IMR-90 (cell line): Measurements from ENCODE around the gene CYP1A2. TPM values are rescaled to one million over a fixed set of nuclear protein-coding genes. Genes with fewer than 3 reads are reported as not detected.

Experiments
- ATAC-seq: fragments of 200-7000 bp; cut with Tn5 transposase; 2 replicates; pipeline ENCODE4 v1.9.1; 2020; ENCODE audit warnings: low read depth, mild to moderate bottlenecking, moderate library complexity
- BruUV-seq: library from RNA; stranded (reverse); fragments of 400-500 nt; replicated peaks from 2 replicates; lab custom pipeline; 2021; lab: Mats Ljungman, UMichigan
- CTCF ChIA-PET: fragments of 300-600 bp; formaldehyde crosslinking; extraction: SDS; loops from one replicate; lab custom pipeline; 2021; ENCODE audit warnings: antibody characterized with exemption; lab: Yijun Ruan, JAX
- POLR2A ChIA-PET: fragments of 300-600 bp; sonication (Branson Sonifier 250); formaldehyde crosslinking; loops from one replicate; lab custom pipeline; 2022; ENCODE audit warnings: antibody characterized with exemption; ENCODE audit not compliant: unreplicated experiment; lab: Charles Lee
- DNase-seq: peaks from one replicate; pipeline ENCODE4 v3.0.0; 2013
- H2AFZ ChIP-seq: replicated peaks from 2 replicates; pipeline ENCODE3; 2013; ENCODE audit warnings: low read length, mild to moderate bottlenecking; ENCODE audit not compliant: poor library complexity
- H2AK5ac ChIP-seq: 2 replicates; pipeline ENCODE4 v1.6.1; 2013; ENCODE audit warnings: low read depth, low read length, inconsistent platforms
- H2AK9ac ChIP-seq: replicated peaks from 2 replicates; pipeline ENCODE3; 2013; ENCODE audit warnings: mild to moderate bottlenecking, low read depth, low read length, moderate library complexity; ENCODE audit not compliant: poor library complexity
- H2BK120ac ChIP-seq: 2 replicates; pipeline ENCODE4 v1.6.1; 2013; ENCODE audit warnings: low read depth, low read length, inconsistent platforms
- H2BK15ac ChIP-seq: 3 replicates; pipeline ENCODE4 v1.6.1; 2013; ENCODE audit warnings: low read depth, low read length, inconsistent platforms
- H2BK20ac ChIP-seq: 2 replicates; pipeline ENCODE4 v1.6.1; 2013; ENCODE audit warnings: low read depth, mild to moderate bottlenecking, inconsistent platforms, low read length, moderate library complexity
- H2BK5ac ChIP-seq: 2 replicates; pipeline ENCODE4 v1.6.1; 2013; ENCODE audit warnings: mild to moderate bottlenecking, low read depth, low read length, inconsistent platforms; ENCODE audit not compliant: poor library complexity, severe bottlenecking
- H3K14ac ChIP-seq: replicated peaks from 2 replicates; pipeline ENCODE4 v1.6.1; 2013; ENCODE audit warnings: low read depth, low read length, inconsistent platforms
- H3K18ac ChIP-seq: 2 replicates; pipeline ENCODE4 v1.6.1; 2013; ENCODE audit warnings: low read depth, low read length, control low read depth
- H3K23ac ChIP-seq: 2 replicates; pipeline ENCODE4 v1.6.1; 2013; ENCODE audit warnings: low read depth, low read length, inconsistent platforms
- H3K27ac ChIP-seq: 2 replicates; pipeline ENCODE4 v1.5.1; 2013; ENCODE audit warnings: mild to moderate bottlenecking, control low read depth, low read length; ENCODE audit not compliant: insufficient read depth
- H3K27me3 ChIP-seq: 2 replicates; pipeline ENCODE4 v1.6.1; 2013; ENCODE audit warnings: low read length; ENCODE audit not compliant: control insufficient read depth, insufficient read depth
- H3K36me3 ChIP-seq: 2 replicates; pipeline ENCODE4 v1.6.1; 2013; ENCODE audit warnings: low read length, mixed read lengths; ENCODE audit not compliant: control insufficient read depth, insufficient read depth
- H3K4ac ChIP-seq: 2 replicates; pipeline ENCODE4 v1.6.1; 2013; ENCODE audit warnings: low read depth, low read length, inconsistent platforms
- H3K4me1 ChIP-seq: 2 replicates; pipeline ENCODE4 v1.6.1; 2013; ENCODE audit warnings: low read length, mixed read lengths; ENCODE audit not compliant: control insufficient read depth, insufficient read depth
- H3K4me2 ChIP-seq: 2 replicates; pipeline ENCODE4 v1.6.1; 2013; ENCODE audit warnings: low read depth, mild to moderate bottlenecking, control low read depth, low read length, moderate library complexity
- H3K4me3 ChIP-seq: 2 replicates; pipeline ENCODE4 v1.5.1; 2013; ENCODE audit warnings: low read depth, mild to moderate bottlenecking, control low read depth, low read length, moderate library complexity; ENCODE audit not compliant: insufficient read depth
- H3K56ac ChIP-seq: 2 replicates; pipeline ENCODE4 v1.6.1; 2013; ENCODE audit warnings: low read length, inconsistent platforms; ENCODE audit not compliant: insufficient read depth; ENCODE audit errors: extremely low read depth
- H3K79me1 ChIP-seq, 2 experiments: 2 replicates each; pipeline ENCODE4 v1.6.1; 2013; ENCODE audit warnings: low read length in 2 of 2, inconsistent platforms in 1 of 2, low read depth in 1 of 2
- H3K9ac ChIP-seq: 2 replicates; pipeline ENCODE4 v1.6.1; 2013; ENCODE audit warnings: low read depth, low read length, control low read depth
- H3K9me1 ChIP-seq: 2 replicates; pipeline ENCODE4 v1.6.1; 2013; ENCODE audit warnings: low read length, inconsistent platforms; ENCODE audit not compliant: insufficient read depth
- H3K9me3 ChIP-seq: 2 replicates; pipeline ENCODE4 v1.6.1; 2013; ENCODE audit warnings: low read length; ENCODE audit not compliant: control insufficient read depth, insufficient read depth
- H4K20me1 ChIP-seq: 2 replicates; pipeline ENCODE4 v1.6.1; 2013; ENCODE audit warnings: low read length, inconsistent platforms; ENCODE audit not compliant: insufficient read depth
- H4K5ac ChIP-seq: 2 replicates; pipeline ENCODE4 v1.6.1; 2013; ENCODE audit warnings: mild to moderate bottlenecking, low read depth, low read length, control low read depth
- H4K8ac ChIP-seq, 2 experiments: 2 replicates each; pipeline ENCODE4 v1.6.1; 2013; ENCODE audit warnings: low read depth in 2 of 2, low read length in 2 of 2, control low read depth in 1 of 2, inconsistent platforms in 1 of 2
- H4K91ac ChIP-seq: 2 replicates; pipeline ENCODE4 v1.6.1; 2013; ENCODE audit warnings: low read depth, low read length, inconsistent platforms; ENCODE audit not compliant: insufficient read depth
- BHLHE40 ChIP-seq: fragments of 150-350 bp; IDR thresholded peaks from 2 replicates; pipeline ENCODE4 v1.6.1; 2016; ENCODE audit warnings: mild to moderate bottlenecking, low read depth, low read length
- CEBPB ChIP-seq: IDR thresholded peaks from 2 replicates; pipeline ENCODE4 v1.6.1; 2012; ENCODE audit warnings: low read depth, low read length, improper control_type of control experiment
- CHD1 ChIP-seq: IDR thresholded peaks from 2 replicates; pipeline ENCODE4 v1.6.1; 2012; ENCODE audit warnings: low read depth, low read length, improper control_type of control experiment
- CTCF ChIP-seq: conservative IDR thresholded peaks from 2 replicates; pipeline ENCODE4 v1.5.1; 2012; ENCODE audit warnings: mild to moderate bottlenecking, low read depth, low read length, improper control_type of control experiment
- ELK1 ChIP-seq: fragments of 150-350 bp; IDR thresholded peaks from 2 replicates; pipeline ENCODE4 v1.6.1; 2016; ENCODE audit warnings: low read depth, mild to moderate bottlenecking, low read length, moderate library complexity, borderline replicate concordance
- MAFK ChIP-seq: IDR thresholded peaks from 2 replicates; pipeline ENCODE4 v1.6.1; 2012; ENCODE audit warnings: low read depth, low read length, improper control_type of control experiment
- MXI1 ChIP-seq: IDR thresholded peaks from 2 replicates; pipeline ENCODE4 v1.6.1; 2012; ENCODE audit warnings: low read depth, mild to moderate bottlenecking, low read length, moderate library complexity, borderline replicate concordance
- POLR2A ChIP-seq: IDR thresholded peaks from 2 replicates; pipeline ENCODE4 v1.6.1; 2012; ENCODE audit warnings: mild to moderate bottlenecking, low read depth, low read length
- RAD21 ChIP-seq: IDR thresholded peaks from 2 replicates; pipeline ENCODE4 v1.6.1; 2012; ENCODE audit warnings: low read length, improper control_type of control experiment
- RCOR1 ChIP-seq: IDR thresholded peaks from 2 replicates; pipeline ENCODE4 v1.6.1; 2012; ENCODE audit warnings: mild to moderate bottlenecking, low read length, improper control_type of control experiment; ENCODE audit not compliant: insufficient replicate concordance
- RFX5 ChIP-seq: IDR thresholded peaks from 2 replicates; pipeline ENCODE4 v1.8.0; 2012; ENCODE audit warnings: low read depth, mild to moderate bottlenecking, low read length, moderate library complexity
- SMC3 ChIP-seq: fragments of 150-350 bp; IDR thresholded peaks from 2 replicates; pipeline ENCODE4 v1.6.1; 2016; ENCODE audit warnings: low read depth, mild to moderate bottlenecking, antibody characterized with exemption, low read length, moderate library complexity
- USF2 ChIP-seq: fragments of 150-350 bp; IDR thresholded peaks from 2 replicates; pipeline ENCODE4 v1.6.1; 2017; ENCODE audit warnings: mild to moderate bottlenecking, antibody characterized with exemption, low read length, low read depth
- WGBS, 2 experiments: methylation state at CpG; one replicate each; pipeline versions ENCODE4 v1.1.5 to v1.1.7; 2013; ENCODE audit warnings: missing lambda C conversion rate in 2 of 2; ENCODE audit not compliant: insufficient read length in 1 of 2; ENCODE audit errors: extremely low coverage in 2 of 2; 5-methylcytosine and 5-hydroxymethylcytosine counted together
- dilution Hi-C: fragments of 300-500 bp; cut with HindIII; formaldehyde crosslinking; loops from one replicate; pipeline ENCODE4 v1.14.3; 2018; ENCODE audit warnings: low sequenced_read_pairs; ENCODE audit not compliant: unreplicated experiment
- in situ Hi-C: fragments of 300-500 bp; cut with MboI; formaldehyde crosslinking; loops from 3 replicates; pipeline ENCODE4 v1.14.3; 2019; ENCODE audit warnings: low sequenced_read_pairs, inconsistent platforms, mixed read lengths
- intact Hi-C: fragments of 100-400 bp; cut with micrococcal nuclease; formaldehyde crosslinking; loops from 2 replicates; pipeline ENCODE4 v1.10.0; 2022
- polyA plus RNA-seq, 3 experiments: library from polyadenylated mRNA; depleted of rRNA; stranded (reverse); fragments of >200 nt; gene quantifications; 2 replicates each; pipeline ENCODE4 v1.2.3, GENCODE V29; 2012; ENCODE audit warnings: low replicate concordance in 1 of 3
- total RNA-seq: library from RNA; depleted of rRNA; stranded (reverse); fragments of >200 nt; gene quantifications from 2 replicates; pipeline ENCODE4 v1.2.3, GENCODE V29; 2012

The CYP1A2 gene
- total and polyA plus RNA-seq, 2 of the 4 experiments (the other 2 are of a cell fraction) = not detected

- Histone ChIP-seq H4K20me1 (no peaks in the 10 kb centered on the region; the same call in 1 of the 2 replicates), H4K5ac (no peak overlapping the region), H4K8ac (no peak overlapping the region), H3K9me3 (no peaks in the 10 kb centered on the region), H2AFZ (no peak overlapping the region), H3K4me1 (no peaks in the 10 kb centered on the region), H2BK5ac (no peak overlapping the region), H3K9ac (no peak overlapping the region), H2BK15ac (no peak overlapping the region), H3K79me1 (no peaks in the 10 kb centered on the region), H3K27ac (no peak overlapping the region), H3K14ac (no peak overlapping the region), H3K4me3 (no peak overlapping the region), H3K18ac (no peak overlapping the region), H3K36me3 (no peaks in the 10 kb centered on the region), H2AK9ac (no peak overlapping the region), H3K9me1 (peaks cover 5% of the 10 kb centered on the region), H3K56ac (no peak overlapping the region), H4K91ac (no peak overlapping the region), H2BK120ac (no peak overlapping the region), H3K4me2 (no peak overlapping the region), H2BK20ac (no peak overlapping the region), H3K4ac (no peak overlapping the region), H3K27me3 (peaks cover 77% of the 10 kb centered on the region), H3K23ac (no peak overlapping the region), H2AK5ac (no peak overlapping the region)
- CTCF ChIA-PET = interaction anchor here (0.6 kb wide), 1 partner anchor 166 kb away, joined by 3 read pairs; no protein-coding TSS in a partner anchor
- intact Hi-C loops (no loop called here), dilution Hi-C loops (no loop called here), in situ Hi-C loops (no loop called here)
- no peak for DNase-seq
- no TSS peak for BruUV-seq
- POLR2A ChIA-PET = no interaction called here
- WGBS, 2 experiments = no CpG with 5 or more reads among the region's 1 CpG
- TF ChIP-seq POLR2A = no peak
- TF ChIP-seq RCOR1 = no peak
- no peak for TF ChIP-seq USF2
- TF ChIP-seq RAD21 = no peak
- no peak for TF ChIP-seq BHLHE40
- no peak for TF ChIP-seq MXI1
- TF ChIP-seq SMC3 = no peak
- TF ChIP-seq MAFK = no peak
- TF ChIP-seq CHD1 = no peak
- TF ChIP-seq CEBPB = no peak
- TF ChIP-seq ELK1 = no peak
- TF ChIP-seq CTCF = no peak
- no peak for TF ChIP-seq RFX5
- no peak for ATAC-seq
Measured at GRCh38 chr15:74723187-74723586, 25.5 kb upstream of the CYP1A2 start.
